Fibroblast of lung (primary cell): ENCODE data around the gene NFIL3. TPM values are rescaled to one million over a fixed set of nuclear protein-coding genes. Genes with fewer than 3 reads are reported as not detected.

ENCODE experiments used
- DNase-seq, 2 donors: peaks; one replicate each; pipeline versions ENCODE4 v3.0.0 to v3.0.0-alpha.2; 2010; ENCODE audit warnings: low read depth in 2 of 2
- H2AFZ ChIP-seq: 2 replicates; pipeline ENCODE4 v1.5.1; 2012; ENCODE audit warnings: low read length, control low read depth, inconsistent platforms
- H3K27ac ChIP-seq: 2 replicates; pipeline ENCODE4 v1.5.1; 2011; ENCODE audit warnings: low read length, control low read depth; ENCODE audit not compliant: insufficient read depth
- H3K27me3 ChIP-seq: 2 replicates; pipeline ENCODE4 v1.5.1; 2011; ENCODE audit warnings: mild to moderate bottlenecking, low read length; ENCODE audit not compliant: control insufficient read depth, insufficient read depth
- H3K36me3 ChIP-seq: 2 replicates; pipeline ENCODE4 v1.5.1; 2011; ENCODE audit warnings: low read length; ENCODE audit not compliant: control insufficient read depth, insufficient read depth
- H3K4me1 ChIP-seq: 2 replicates; pipeline ENCODE4 v1.5.1; 2011; ENCODE audit warnings: low read length; ENCODE audit not compliant: control insufficient read depth, insufficient read depth; ENCODE audit errors: extremely low read depth
- H3K4me2 ChIP-seq: 2 replicates; pipeline ENCODE4 v1.5.1; 2011; ENCODE audit warnings: low read length, control low read depth; ENCODE audit not compliant: insufficient read depth; ENCODE audit errors: extremely low read depth
- H3K4me3 ChIP-seq, 4 experiments: fragments of 200-600 bp in 1 of 4; sonication (generic) in 1 of 4; replicated peaks in 1 of 4; 2 replicates each; pipeline ENCODE4 v1.5.1; 2011 to 2016; ENCODE audit warnings: low read length in 4 of 4, low read depth in 3 of 4, mild to moderate bottlenecking in 3 of 4, control low read depth in 2 of 4, inconsistent platforms in 1 of 4, mixed read lengths in 1 of 4; ENCODE audit not compliant: insufficient read depth in 1 of 4; ENCODE audit errors: control extremely low read depth in 1 of 4
- H3K79me2 ChIP-seq: 2 replicates; pipeline ENCODE4 v1.5.1; 2012; ENCODE audit warnings: mild to moderate bottlenecking, low read length, inconsistent platforms; ENCODE audit not compliant: control insufficient read depth, insufficient read depth
- H3K9ac ChIP-seq: 2 replicates; pipeline ENCODE4 v1.5.1; 2011; ENCODE audit warnings: mild to moderate bottlenecking, low read length, control low read depth; ENCODE audit not compliant: insufficient read depth
- H3K9me3 ChIP-seq: 2 replicates; pipeline ENCODE4 v1.5.1; 2012; ENCODE audit warnings: low read depth, low read length; ENCODE audit not compliant: control insufficient read depth, insufficient read depth
- H4K20me1 ChIP-seq: 2 replicates; pipeline ENCODE4 v1.5.1; 2011; ENCODE audit warnings: low read length; ENCODE audit not compliant: control insufficient read depth, insufficient read depth; ENCODE audit errors: extremely low read depth
- EZH2 ChIP-seq: IDR thresholded peaks from 2 replicates; pipeline ENCODE4 v1.5.1; 2012; ENCODE audit warnings: low read length, control low read depth, mild to moderate bottlenecking; ENCODE audit errors: missing control alignments
- polyA plus RNA-seq, 2 donors: library from polyadenylated mRNA; depleted of rRNA in 1 of 2; stranded (reverse) in 1 of 2; unstranded in 1 of 2; fragments of >200 nt; gene quantifications; 2 replicates each; pipeline ENCODE4 v1.2.1, GENCODE V29; 2011 to 2012; ENCODE audit warnings: missing spikeins in 1 of 2
- total RNA-seq: library from RNA; depleted of rRNA; stranded (reverse); fragments of >200 nt; gene quantifications from 2 replicates; pipeline ENCODE4 v1.2.1, GENCODE V29; 2014
- TF ChIP-seq, protein P1 (sequence below), 2 donors: IDR thresholded peaks in 1 of 2; conservative IDR thresholded peaks in 1 of 2; 1 replicate in 1 of 2; 2 replicates in 1 of 2; pipeline ENCODE4 v1.5.1; 2011 to 2012; ENCODE audit warnings: low read length in 2 of 2, control low read depth in 1 of 2, inconsistent platforms in 1 of 2, low read depth in 1 of 2, mild to moderate bottlenecking in 1 of 2

NFIL3 gene
- total and polyA plus RNA-seq, 2 donors (not counting 1 experiment from before 2014, with no cell fraction given), result 58.7 to 62.3 TPM

DNA sequence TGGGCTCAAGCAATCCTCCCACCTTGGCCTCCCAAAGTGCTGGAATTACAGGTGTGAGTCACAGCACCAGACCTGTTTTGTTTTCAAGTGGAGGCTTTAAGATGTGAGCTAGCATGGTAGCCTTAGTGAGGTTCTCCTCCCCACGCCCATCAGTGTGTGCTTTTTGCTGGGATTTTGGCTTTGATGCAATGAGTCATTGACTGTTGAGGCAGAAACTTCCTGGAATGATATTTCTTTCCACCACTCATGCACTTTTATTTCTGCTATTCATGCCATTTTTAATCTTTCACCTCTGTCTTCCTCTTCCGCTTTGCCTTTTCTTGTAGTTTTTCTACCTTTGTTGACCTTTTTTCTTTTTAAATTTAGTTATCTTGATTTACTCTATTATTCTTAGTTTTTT is 4.2 kb upstream of the NFIL3 start:
- no peaks in the 10 kb centered on the region for H4K20me1 ChIP-seq
- H3K4me3 ChIP-seq, result no peak overlapping the region
- no peak overlapping the region for H3K4me2 ChIP-seq
- H3K27ac ChIP-seq, result no peak overlapping the region
- TF ChIP-seq EZH2, result no peak
- TF ChIP-seq, protein P1, sequence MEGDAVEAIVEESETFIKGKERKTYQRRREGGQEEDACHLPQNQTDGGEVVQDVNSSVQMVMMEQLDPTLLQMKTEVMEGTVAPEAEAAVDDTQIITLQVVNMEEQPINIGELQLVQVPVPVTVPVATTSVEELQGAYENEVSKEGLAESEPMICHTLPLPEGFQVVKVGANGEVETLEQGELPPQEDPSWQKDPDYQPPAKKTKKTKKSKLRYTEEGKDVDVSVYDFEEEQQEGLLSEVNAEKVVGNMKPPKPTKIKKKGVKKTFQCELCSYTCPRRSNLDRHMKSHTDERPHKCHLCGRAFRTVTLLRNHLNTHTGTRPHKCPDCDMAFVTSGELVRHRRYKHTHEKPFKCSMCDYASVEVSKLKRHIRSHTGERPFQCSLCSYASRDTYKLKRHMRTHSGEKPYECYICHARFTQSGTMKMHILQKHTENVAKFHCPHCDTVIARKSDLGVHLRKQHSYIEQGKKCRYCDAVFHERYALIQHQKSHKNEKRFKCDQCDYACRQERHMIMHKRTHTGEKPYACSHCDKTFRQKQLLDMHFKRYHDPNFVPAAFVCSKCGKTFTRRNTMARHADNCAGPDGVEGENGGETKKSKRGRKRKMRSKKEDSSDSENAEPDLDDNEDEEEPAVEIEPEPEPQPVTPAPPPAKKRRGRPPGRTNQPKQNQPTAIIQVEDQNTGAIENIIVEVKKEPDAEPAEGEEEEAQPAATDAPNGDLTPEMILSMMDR (conservative IDR thresholded peaks at IDR 0.05 in 1 of 2, IDR thresholded peaks at IDR 0.05 in 1 of 2; ENCODE audit: low read depth in 1 of 2, low read length in 2 of 2), result no peak
- no peaks in the 10 kb centered on the region for H3K27me3 ChIP-seq
- H3K79me2 ChIP-seq, result peaks cover 4% of the 10 kb centered on the region
- DNase-seq, result peak; percentile 83 to 84
- H2AFZ ChIP-seq, result no peak overlapping the region
- H3K9ac ChIP-seq, result no peak overlapping the region
- H3K9me3 ChIP-seq, result no peaks in the 10 kb centered on the region
- H3K4me1 ChIP-seq, result peaks cover 5% of the 10 kb centered on the region
- H3K36me3 ChIP-seq, result no peaks in the 10 kb centered on the region

DNA sequence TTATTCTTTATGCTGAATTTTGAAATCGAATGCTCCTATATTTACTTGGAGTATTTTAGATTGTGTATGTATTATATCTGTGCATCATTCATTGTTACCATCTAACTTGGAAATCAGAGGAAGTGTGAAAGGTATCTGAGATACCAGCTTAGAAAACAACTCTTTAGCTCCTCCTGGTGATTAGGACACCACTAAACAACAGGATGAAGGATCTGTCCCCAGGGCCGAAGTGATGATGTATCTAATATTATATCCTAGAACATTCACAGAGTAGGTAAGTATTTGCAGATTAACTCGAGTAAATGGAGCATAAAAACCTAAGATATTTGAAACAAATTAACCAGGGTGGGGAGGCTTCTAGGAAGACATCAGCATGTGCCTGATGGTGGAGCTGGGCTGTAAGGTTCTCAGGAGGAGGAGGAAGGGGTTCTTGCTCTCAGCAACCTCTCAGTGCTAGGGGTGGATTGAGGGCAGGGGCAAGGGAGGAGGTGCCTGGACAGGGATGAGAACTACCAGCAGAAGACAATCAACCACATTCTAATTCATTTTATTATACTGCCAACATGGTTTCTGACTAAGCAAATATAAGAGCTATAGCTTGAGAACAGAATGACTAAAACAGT is 2.6 kb upstream of the NFIL3 start:
- H3K27ac ChIP-seq, result no peak overlapping the region
- H2AFZ ChIP-seq, result no peak overlapping the region
- peak; percentile 21 to 66 for DNase-seq
- no peaks in the 10 kb centered on the region for H3K36me3 ChIP-seq
- H4K20me1 ChIP-seq, result no peaks in the 10 kb centered on the region
- H3K27me3 ChIP-seq, result no peaks in the 10 kb centered on the region
- H3K4me1 ChIP-seq, result peaks cover 5% of the 10 kb centered on the region
- no peak for TF ChIP-seq EZH2
- TF ChIP-seq, protein P1 (conservative IDR thresholded peaks at IDR 0.05 in 1 of 2, IDR thresholded peaks at IDR 0.05 in 1 of 2; ENCODE audit: low read depth in 1 of 2, low read length in 2 of 2), result peak; percentile 31 to 39
- no peak overlapping the region for H3K9ac ChIP-seq
- no peaks in the 10 kb centered on the region for H3K9me3 ChIP-seq
- no peak overlapping the region for H3K4me3 ChIP-seq
- H3K79me2 ChIP-seq, result peaks cover 21% of the 10 kb centered on the region
- no peak overlapping the region for H3K4me2 ChIP-seq

DNA sequence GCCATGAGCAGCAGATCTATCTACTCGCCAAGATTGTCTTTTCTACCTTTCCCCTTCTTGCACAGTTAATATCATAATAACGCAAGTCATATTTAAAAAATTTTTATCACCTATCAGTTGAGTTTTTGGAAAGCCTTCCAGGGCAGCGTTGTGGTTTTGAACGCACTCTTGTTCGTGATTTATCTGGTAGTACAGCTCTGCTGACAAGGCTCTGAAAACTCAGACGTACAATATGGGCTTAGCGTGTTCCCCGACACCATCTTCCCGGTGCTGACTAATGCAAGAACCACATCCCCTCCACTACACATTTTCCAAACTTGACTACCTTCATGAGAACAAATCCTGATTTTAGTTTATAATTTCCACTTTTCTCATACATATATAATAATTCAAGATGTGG is 1.6 kb upstream of the NFIL3 start:
- H3K27me3 ChIP-seq, result no peaks in the 10 kb centered on the region
- no peaks in the 10 kb centered on the region for H3K36me3 ChIP-seq
- H3K9me3 ChIP-seq, result no peaks in the 10 kb centered on the region
- H3K4me3 ChIP-seq, result peak overlapping the region in 2 of 4 experiments; percentile 64 to 86
- no peak overlapping the region for H3K9ac ChIP-seq
- peaks cover 8% of the 10 kb centered on the region for H3K4me1 ChIP-seq
- H3K4me2 ChIP-seq, result peak overlapping the region; percentile 64
- H2AFZ ChIP-seq, result no peak overlapping the region
- peak in 1 of 2 donors; percentile 32 for DNase-seq
- no peak overlapping the region for H3K27ac ChIP-seq
- H4K20me1 ChIP-seq, result no peaks in the 10 kb centered on the region
- TF ChIP-seq, protein P1 (conservative IDR thresholded peaks at IDR 0.05 in 1 of 2, IDR thresholded peaks at IDR 0.05 in 1 of 2; ENCODE audit: low read depth in 1 of 2, low read length in 2 of 2), result no peak
- no peak for TF ChIP-seq EZH2
- peaks cover 30% of the 10 kb centered on the region for H3K79me2 ChIP-seq
